CD4-positive, alpha-beta T cell (primary cell): ENCODE data around the gene ZNF609. TPM values are rescaled to one million over a fixed set of nuclear protein-coding genes. Genes with fewer than 3 reads are reported as not detected.

Source experiments
- ATAC-seq: fragments of 200-7000 bp; cut with Tn5 transposase; one replicate; pipeline ENCODE4 v1.10.0; 2022; ENCODE audit warnings: mild to moderate bottlenecking; ENCODE audit not compliant: poor library complexity
- CTCF ChIA-PET: fragments of 350-600 bp; sonication (Branson Sonifier 250); formaldehyde crosslinking; loops from one replicate; lab custom pipeline; 2021; ENCODE audit warnings: antibody characterized with exemption, inconsistent platforms; lab: Charles Lee
- POLR2A ChIA-PET: fragments of 350-600 bp; sonication (Branson Sonifier 250); formaldehyde crosslinking; loops from one replicate; lab custom pipeline; 2021; ENCODE audit warnings: antibody characterized with exemption, inconsistent platforms; lab: Charles Lee
- DNase-seq, 14 experiments: peaks; one replicate each; pipeline ENCODE4 v3.0.0-alpha.2; 2013 to 2020; ENCODE audit warnings: mixed read lengths in 2 of 14
- H3K27ac ChIP-seq, 2 donors: one replicate each; pipeline versions ENCODE4 v1.5.1 to v1.7.0; 2013; ENCODE audit warnings: low read length in 2 of 2, low read depth in 1 of 2, mild to moderate bottlenecking in 1 of 2
- H3K27me3 ChIP-seq, 2 experiments: 1 replicate in 1 of 2; 2 replicates in 1 of 2; pipeline versions ENCODE4 v1.6.1 to v1.7.0; 2013; ENCODE audit warnings: low read length in 2 of 2, control low read depth in 1 of 2, mild to moderate bottlenecking in 1 of 2, moderate library complexity in 1 of 2; ENCODE audit not compliant: insufficient read depth in 2 of 2, control insufficient read depth in 1 of 2
- H3K36me3 ChIP-seq: one replicate; pipeline ENCODE4 v1.6.1; 2013; ENCODE audit warnings: low read length, control low read depth; ENCODE audit not compliant: insufficient read depth
- H3K4me1 ChIP-seq: one replicate; pipeline ENCODE4 v1.6.1; 2013; ENCODE audit warnings: low read length, control low read depth; ENCODE audit not compliant: insufficient read depth
- H3K4me3 ChIP-seq: one replicate; pipeline ENCODE4 v1.5.1; 2013; ENCODE audit warnings: mild to moderate bottlenecking, low read length, moderate library complexity
- H3K9me3 ChIP-seq, 2 experiments: 1 replicate in 1 of 2; 2 replicates in 1 of 2; pipeline versions ENCODE4 v1.6.1 to v1.7.0; 2013; ENCODE audit warnings: low read length in 2 of 2, mild to moderate bottlenecking in 2 of 2, control low read depth in 1 of 2, moderate library complexity in 1 of 2; ENCODE audit not compliant: control insufficient read depth in 1 of 2, insufficient read depth in 1 of 2
- H3K27ac Mint-ChIP-seq: one replicate; pipeline ENCODE4 v1.8.0; 2020; ENCODE audit warnings: mixed read lengths
- H3K27me3 Mint-ChIP-seq: one replicate; pipeline ENCODE4 v1.8.0; 2021; ENCODE audit warnings: mixed read lengths
- H3K36me3 Mint-ChIP-seq: one replicate; pipeline ENCODE4 v1.8.0; 2021; ENCODE audit warnings: low read depth, mixed read lengths
- H3K4me1 Mint-ChIP-seq: one replicate; pipeline ENCODE4 v1.8.0; 2021; ENCODE audit warnings: low read depth, mixed read lengths
- H3K4me3 Mint-ChIP-seq: one replicate; pipeline ENCODE4 v1.8.0; 2020; ENCODE audit warnings: mild to moderate bottlenecking, mixed read lengths
- H3K9me3 Mint-ChIP-seq: one replicate; pipeline ENCODE4 v1.8.0; 2020; ENCODE audit warnings: mixed read lengths
- CTCF ChIP-seq: fragments of 200-600 bp; IDR thresholded peaks from one replicate; pipeline ENCODE4 v1.8.0; 2022; ENCODE audit warnings: antibody characterized with exemption, mild to moderate bottlenecking
- intact Hi-C, 2 experiments: fragments of 100-400 bp; cut with DNase I in 1 of 2; cut with micrococcal nuclease in 1 of 2; formaldehyde crosslinking; loops; one replicate each; pipeline versions ENCODE4 v1.15.1 to v1.9.0; 2023 to 2025; cut with DNase I, micrococcal nuclease
- total RNA-seq, 174 experiments: library from RNA in 2 of 174; stranded (reverse) in 2 of 174; gene quantifications; one replicate each; pipeline ENCODE4 v1.2.3 and lab custom pipeline; 2021 to 2026

ZNF609 gene
- total RNA-seq, 2 experiments from 2014 or later: 62.4 to 65.3 TPM

GRCh38 chr15:64474846-64475245, 14.5 kb downstream of the ZNF609 start:
- no peak for DNase-seq
- no peaks in the 10 kb centered on the region for H3K9me3 Mint-ChIP-seq
- Histone ChIP-seq H3K27ac (no peak overlapping the region), H3K4me1 (peaks cover 7% of the 10 kb centered on the region), H3K4me3 (no peak overlapping the region), H3K27me3 (no peaks in the 10 kb centered on the region), H3K36me3 (peaks cover 6% of the 10 kb centered on the region), H3K9me3 (no peaks in the 10 kb centered on the region)
- no peak for ATAC-seq
- peak overlapping the region; percentile 78 for H3K27ac Mint-ChIP-seq
- intact Hi-C loops: no loop called here
- no peak overlapping the region for H3K4me3 Mint-ChIP-seq
- CTCF ChIA-PET: no interaction called here
- POLR2A ChIA-PET: no interaction called here
- no peak for TF ChIP-seq CTCF
- no peaks in the 10 kb centered on the region for H3K27me3 Mint-ChIP-seq
- peaks cover 47% of the 10 kb centered on the region for H3K36me3 Mint-ChIP-seq
- peaks cover 46% of the 10 kb centered on the region for H3K4me1 Mint-ChIP-seq

- ATAC-seq (peak; percentile 44), DNase-seq (no peak)
- peaks cover 4% of the 10 kb centered on the region for H3K36me3 ChIP-seq
- H3K4me3 ChIP-seq: no peak overlapping the region
- H3K4me3 Mint-ChIP-seq: no peak overlapping the region
- intact Hi-C loops: no loop called here
- no peak for TF ChIP-seq CTCF
- peak overlapping the region; percentile 78 for H3K27ac Mint-ChIP-seq
- ChIA-PET CTCF (no interaction called here), POLR2A (interaction anchor here (0.8 to 1.7 kb wide), 6 partner anchors 8 to 175 kb away, joined by 3 to 7 read pairs (median 4); no protein-coding TSS in a partner anchor)
- peaks cover 46% of the 10 kb centered on the region for H3K4me1 Mint-ChIP-seq
- H3K36me3 Mint-ChIP-seq: peaks cover 43% of the 10 kb centered on the region
- H3K27me3 ChIP-seq: no peaks in the 10 kb centered on the region
- no peaks in the 10 kb centered on the region for H3K9me3 ChIP-seq
- no peaks in the 10 kb centered on the region for H3K9me3 Mint-ChIP-seq
- peaks cover 7% of the 10 kb centered on the region for H3K4me1 ChIP-seq
- H3K27ac ChIP-seq: no peak overlapping the region
- H3K27me3 Mint-ChIP-seq: no peaks in the 10 kb centered on the region
Measured at GRCh38 chr15:64476550-64476949, 16.2 kb downstream of the ZNF609 start.

- Histone ChIP-seq H3K27ac (no peak overlapping the region), H3K36me3 (peaks cover 6% of the 10 kb centered on the region), H3K4me3 (no peak overlapping the region), H3K27me3 (no peaks in the 10 kb centered on the region), H3K9me3 (no peaks in the 10 kb centered on the region), H3K4me1 (peaks cover 7% of the 10 kb centered on the region)
- H3K36me3 Mint-ChIP-seq: peaks cover 48% of the 10 kb centered on the region
- ChIA-PET CTCF (no interaction called here), POLR2A (no interaction called here)
- intact Hi-C loops: no loop called here
- peak overlapping the region; percentile 12 for H3K27ac Mint-ChIP-seq
- no peak overlapping the region for H3K4me3 Mint-ChIP-seq
- no peak for ATAC-seq
- DNase-seq: no peak
- H3K4me1 Mint-ChIP-seq: peaks cover 53% of the 10 kb centered on the region
- no peaks in the 10 kb centered on the region for H3K27me3 Mint-ChIP-seq
- no peak for TF ChIP-seq CTCF
- H3K9me3 Mint-ChIP-seq: no peaks in the 10 kb centered on the region
Measured at GRCh38 chr15:64478863-64479262, 18.5 kb downstream of the ZNF609 start.
